Gastrocnemius medialis (tissue), 4 donors: ENCODE data around the gene SMARCD1.

ENCODE experiments used
- POLR2A ChIP-seq, 2 donors: fragments of 450-650 bp; IDR thresholded peaks; one replicate each; pipeline ENCODE4 v1.6.1; 2017; ENCODE audit warnings: antibody characterized with exemption in 2 of 2, mild to moderate bottlenecking in 2 of 2, moderate library complexity in 2 of 2
- TF ChIP-seq, protein P1 (sequence below), 5 experiments: fragments of 450-650 bp in 3 of 5; fragments of 200-600 bp in 2 of 5; sonication (generic) in 2 of 5; IDR thresholded peaks in 4 of 5; conservative IDR thresholded peaks in 1 of 5; 1 replicate in 4 of 5; 2 replicates in 1 of 5; pipeline ENCODE4 v1.5.1; 2016 to 2019; ENCODE audit warnings: antibody characterized with exemption in 5 of 5, mild to moderate bottlenecking in 3 of 5, moderate library complexity in 3 of 5

GRCh38 chr12:50121641-50122040, 36.5 kb downstream of the SMARCD1 start:
- TF ChIP-seq, protein P1, sequence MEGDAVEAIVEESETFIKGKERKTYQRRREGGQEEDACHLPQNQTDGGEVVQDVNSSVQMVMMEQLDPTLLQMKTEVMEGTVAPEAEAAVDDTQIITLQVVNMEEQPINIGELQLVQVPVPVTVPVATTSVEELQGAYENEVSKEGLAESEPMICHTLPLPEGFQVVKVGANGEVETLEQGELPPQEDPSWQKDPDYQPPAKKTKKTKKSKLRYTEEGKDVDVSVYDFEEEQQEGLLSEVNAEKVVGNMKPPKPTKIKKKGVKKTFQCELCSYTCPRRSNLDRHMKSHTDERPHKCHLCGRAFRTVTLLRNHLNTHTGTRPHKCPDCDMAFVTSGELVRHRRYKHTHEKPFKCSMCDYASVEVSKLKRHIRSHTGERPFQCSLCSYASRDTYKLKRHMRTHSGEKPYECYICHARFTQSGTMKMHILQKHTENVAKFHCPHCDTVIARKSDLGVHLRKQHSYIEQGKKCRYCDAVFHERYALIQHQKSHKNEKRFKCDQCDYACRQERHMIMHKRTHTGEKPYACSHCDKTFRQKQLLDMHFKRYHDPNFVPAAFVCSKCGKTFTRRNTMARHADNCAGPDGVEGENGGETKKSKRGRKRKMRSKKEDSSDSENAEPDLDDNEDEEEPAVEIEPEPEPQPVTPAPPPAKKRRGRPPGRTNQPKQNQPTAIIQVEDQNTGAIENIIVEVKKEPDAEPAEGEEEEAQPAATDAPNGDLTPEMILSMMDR (IDR thresholded peaks at IDR 0.05 in 4 of 5, conservative IDR thresholded peaks at IDR 0.05 in 1 of 5) = no peak
- TF ChIP-seq POLR2A (IDR thresholded peaks at IDR 0.05) = no peak
